Esophagus muscularis mucosa (tissue), 4 donors: ENCODE data around the gene RNF220.

ENCODE experiments used
- CTCF ChIP-seq, 3 experiments: fragments of 200-600 bp in 2 of 3; fragments of 450-650 bp in 1 of 3; sonication (generic) in 2 of 3; IDR thresholded peaks; one replicate each; pipeline ENCODE4 v1.5.1; 2017 to 2019; ENCODE audit warnings: antibody characterized with exemption in 3 of 3, mild to moderate bottlenecking in 2 of 3, moderate library complexity in 1 of 3
- EP300 ChIP-seq: sonication (generic); formaldehyde crosslinking; IDR thresholded peaks from one replicate; pipeline ENCODE4 v1.6.1; 2017; ENCODE audit warnings: antibody characterized with exemption
- POLR2AphosphoS5 ChIP-seq, 2 donors: sonication (generic); formaldehyde crosslinking; IDR thresholded peaks; one replicate each; pipeline ENCODE4 v1.6.1; 2017; ENCODE audit warnings: antibody characterized with exemption in 2 of 2

- no peak for TF ChIP-seq CTCF (IDR thresholded peaks at IDR 0.05)
- no peak for TF ChIP-seq POLR2AphosphoS5 (IDR thresholded peaks at IDR 0.05)
- no peak for TF ChIP-seq EP300
Measured at GRCh38 chr1:44368471-44369151, 36.4 kb upstream of the RNF220 start.
